Measurements from ENCODE around the gene DGKB.

- no peak for TF ChIP-seq EZH2 (IDR thresholded peaks at IDR 0.05; ENCODE audit: borderline replicate concordance)
- TF ChIP-seq, protein P1, sequence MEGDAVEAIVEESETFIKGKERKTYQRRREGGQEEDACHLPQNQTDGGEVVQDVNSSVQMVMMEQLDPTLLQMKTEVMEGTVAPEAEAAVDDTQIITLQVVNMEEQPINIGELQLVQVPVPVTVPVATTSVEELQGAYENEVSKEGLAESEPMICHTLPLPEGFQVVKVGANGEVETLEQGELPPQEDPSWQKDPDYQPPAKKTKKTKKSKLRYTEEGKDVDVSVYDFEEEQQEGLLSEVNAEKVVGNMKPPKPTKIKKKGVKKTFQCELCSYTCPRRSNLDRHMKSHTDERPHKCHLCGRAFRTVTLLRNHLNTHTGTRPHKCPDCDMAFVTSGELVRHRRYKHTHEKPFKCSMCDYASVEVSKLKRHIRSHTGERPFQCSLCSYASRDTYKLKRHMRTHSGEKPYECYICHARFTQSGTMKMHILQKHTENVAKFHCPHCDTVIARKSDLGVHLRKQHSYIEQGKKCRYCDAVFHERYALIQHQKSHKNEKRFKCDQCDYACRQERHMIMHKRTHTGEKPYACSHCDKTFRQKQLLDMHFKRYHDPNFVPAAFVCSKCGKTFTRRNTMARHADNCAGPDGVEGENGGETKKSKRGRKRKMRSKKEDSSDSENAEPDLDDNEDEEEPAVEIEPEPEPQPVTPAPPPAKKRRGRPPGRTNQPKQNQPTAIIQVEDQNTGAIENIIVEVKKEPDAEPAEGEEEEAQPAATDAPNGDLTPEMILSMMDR (IDR thresholded peaks at IDR 0.05; ENCODE audit: poor library complexity): no peak
These were observed 68.1 kb downstream of the DGKB start for GRCh38 chr7:14834456-14834855.
